NOMO-1 treated with dmso at 0.1 percent for 144 hours (cell line): ENCODE data around the gene PRXL2B.
A peak's percentile ranks its signal among the peaks of the same experiment; 100 is the strongest.
"Not testable (repeated sequence)": the region's sequence is repeated elsewhere in the genome, so short reads cannot be mapped to it uniquely, and the experiment has no call there.

ENCODE experiments used
- DNase-seq: peaks from one replicate; lab custom pipeline; 2025; ENCODE audit not compliant: unreplicated experiment; lab: John Stamatoyannopoulos, UW

PRXL2B gene

DNA sequence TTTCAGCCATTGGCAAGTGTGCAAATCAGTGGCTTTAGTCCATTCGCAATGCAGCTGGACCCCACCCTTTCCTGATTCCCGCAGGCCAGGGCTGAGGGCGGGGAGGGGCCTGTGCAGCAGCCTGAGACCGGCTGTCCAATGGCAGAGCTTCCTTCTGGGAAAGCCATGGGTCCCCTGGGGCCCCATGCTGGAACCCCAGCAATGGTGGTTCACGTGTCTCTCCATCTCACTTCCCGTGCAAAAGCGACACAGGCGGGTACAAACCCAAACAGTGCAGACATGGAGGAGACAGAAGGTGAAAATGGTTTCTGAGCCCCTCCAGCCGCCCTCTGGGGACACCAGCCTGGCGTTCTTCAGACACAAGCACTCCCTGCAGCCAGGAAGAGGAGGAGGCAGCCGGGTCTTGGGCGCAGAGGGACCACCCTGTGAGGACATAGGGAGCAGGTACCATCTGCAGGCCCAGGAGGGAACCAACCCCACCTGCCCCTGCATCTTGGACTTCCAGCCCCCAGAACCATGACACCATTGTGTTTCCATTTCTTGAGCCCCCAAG is 36.2 kb upstream of the PRXL2B start:
- not testable (repeated sequence) for DNase-seq

DNA sequence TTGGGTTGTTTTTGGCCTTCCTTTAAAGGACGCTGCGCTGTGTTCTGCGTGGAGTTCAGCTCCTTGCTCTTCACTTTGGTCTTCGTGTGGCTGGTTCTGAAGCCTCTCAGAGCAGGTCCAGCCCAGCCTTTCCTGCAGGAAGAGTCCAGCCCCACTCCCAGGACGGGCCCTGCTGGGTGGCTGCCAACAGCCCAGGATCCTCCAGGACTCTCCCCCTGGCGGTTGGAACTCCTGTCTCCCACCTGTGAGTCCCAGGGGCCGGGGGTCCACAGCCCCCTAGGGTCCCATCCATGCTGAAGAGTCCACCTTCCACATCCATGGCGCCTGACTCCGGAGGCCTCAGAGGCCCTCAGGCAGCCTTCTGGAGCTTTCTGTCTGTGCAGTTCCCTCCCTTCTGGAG is 35.0 kb upstream of the PRXL2B start:
- not testable (repeated sequence) for DNase-seq

DNA sequence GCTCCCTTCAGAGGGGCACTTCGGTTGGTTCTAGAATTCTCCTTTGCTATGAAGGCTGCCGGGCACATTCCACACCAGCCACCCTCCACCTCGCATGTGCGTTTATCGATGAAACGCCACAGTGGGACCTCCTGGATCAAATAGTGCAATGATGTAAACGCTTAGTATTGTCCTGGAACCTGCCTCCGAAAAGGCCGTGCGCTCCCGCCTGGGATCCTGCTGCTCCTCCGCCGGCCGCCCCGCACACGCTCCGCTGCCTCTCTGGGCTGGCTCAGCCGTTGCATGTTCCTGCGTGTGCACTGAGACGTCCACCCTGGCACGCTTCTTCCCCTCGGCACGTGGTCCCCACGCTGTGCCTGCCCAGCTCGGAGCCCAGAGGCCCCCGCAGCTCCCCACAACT is 34.4 kb upstream of the PRXL2B start:
- no peak for DNase-seq

DNA sequence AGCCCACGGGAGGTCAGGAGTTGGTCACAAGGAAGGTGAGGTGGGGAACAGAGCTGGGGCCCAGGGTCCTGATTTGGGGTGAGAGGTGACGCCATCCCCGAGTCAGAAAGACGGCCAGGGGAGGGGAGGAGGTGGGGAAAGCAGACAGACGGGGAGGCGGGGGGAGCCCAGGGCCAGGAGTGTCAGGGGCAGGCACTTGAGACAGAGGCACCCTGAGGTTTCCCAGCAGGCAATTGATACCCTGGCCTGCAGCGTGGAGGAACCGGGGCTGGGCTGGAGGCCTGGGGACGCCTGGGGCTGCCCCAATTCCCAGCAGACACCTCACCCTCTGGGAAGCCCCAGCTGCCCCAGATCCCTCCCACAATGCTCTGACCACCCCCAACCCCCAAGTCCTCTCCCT is 33.5 kb upstream of the PRXL2B start:
- not testable (repeated sequence) for DNase-seq

DNA sequence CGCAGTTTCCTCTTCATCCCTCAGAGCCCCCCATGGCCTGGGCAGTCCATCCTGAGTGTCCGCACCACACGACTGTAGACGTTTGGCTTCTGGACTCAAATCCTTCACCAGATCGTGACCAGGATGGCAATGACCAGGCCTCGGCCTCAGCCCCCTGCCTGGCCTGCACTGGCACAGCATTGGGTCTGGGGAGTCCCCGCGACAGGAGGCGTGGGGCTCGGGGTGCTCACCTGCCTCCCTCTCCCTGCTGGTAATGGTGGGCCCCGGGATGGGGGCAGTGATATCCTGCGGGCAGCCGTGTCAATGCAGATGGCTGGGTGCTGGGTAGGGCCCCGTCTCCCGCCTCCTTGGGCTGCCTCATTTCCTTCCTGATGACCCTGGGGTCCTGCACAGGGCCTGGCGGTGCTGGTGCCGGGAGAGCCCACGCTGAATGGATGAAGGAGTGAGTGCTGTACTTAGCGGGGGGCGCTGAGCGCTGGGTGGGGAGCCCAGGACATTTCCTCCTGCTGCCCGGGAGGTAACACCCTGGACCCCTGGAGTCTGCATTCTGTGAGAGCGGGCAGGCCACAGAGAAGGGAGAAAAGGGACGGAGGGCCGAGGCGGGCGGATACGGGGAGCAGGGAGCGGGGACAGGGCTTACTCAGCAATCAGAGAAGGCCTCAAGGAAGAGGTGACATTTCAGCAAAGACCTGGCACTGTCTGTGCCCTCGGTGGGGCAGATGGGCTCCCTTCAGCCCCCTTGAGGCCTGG is 32.5 kb upstream of the PRXL2B start:
- no peak for DNase-seq

DNA sequence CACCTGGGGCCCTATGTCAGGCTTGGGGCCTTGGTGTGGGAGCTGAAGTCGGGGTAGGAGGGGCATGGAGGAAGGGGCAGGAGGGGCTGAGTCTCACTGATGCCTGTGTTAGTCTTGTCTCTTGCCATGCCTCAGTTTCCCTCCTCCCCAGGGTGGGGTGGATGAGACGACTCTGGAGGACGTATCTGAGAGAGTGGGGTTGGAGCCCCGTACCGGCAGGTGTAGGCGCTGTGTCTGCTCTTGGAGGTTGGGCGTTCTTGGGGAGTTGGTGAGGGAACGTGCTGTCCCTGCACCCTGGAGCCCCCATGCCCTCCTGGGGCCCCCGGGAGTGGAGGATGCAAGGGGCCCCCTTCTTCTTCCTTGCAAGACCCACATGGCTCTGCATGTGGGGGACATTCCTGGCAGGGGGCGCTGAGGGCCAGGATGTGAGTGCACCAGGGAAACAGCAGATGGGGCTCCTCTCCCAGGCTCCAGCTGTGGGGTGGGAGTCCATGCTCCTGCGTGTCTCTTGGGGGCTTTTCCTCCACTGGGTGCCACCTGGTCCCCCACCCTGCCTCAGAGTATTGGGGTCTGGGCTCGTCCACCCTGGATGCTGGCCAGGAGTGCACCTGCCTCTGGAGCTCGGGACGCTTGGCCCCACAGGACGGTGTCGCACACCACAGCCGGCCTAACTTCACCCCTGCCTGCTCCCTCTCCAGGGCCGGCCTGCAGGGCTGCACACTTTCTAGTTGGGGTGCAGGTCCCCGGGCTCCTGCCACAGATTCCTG is 31.8 kb upstream of the PRXL2B start:
- no peak for DNase-seq

DNA sequence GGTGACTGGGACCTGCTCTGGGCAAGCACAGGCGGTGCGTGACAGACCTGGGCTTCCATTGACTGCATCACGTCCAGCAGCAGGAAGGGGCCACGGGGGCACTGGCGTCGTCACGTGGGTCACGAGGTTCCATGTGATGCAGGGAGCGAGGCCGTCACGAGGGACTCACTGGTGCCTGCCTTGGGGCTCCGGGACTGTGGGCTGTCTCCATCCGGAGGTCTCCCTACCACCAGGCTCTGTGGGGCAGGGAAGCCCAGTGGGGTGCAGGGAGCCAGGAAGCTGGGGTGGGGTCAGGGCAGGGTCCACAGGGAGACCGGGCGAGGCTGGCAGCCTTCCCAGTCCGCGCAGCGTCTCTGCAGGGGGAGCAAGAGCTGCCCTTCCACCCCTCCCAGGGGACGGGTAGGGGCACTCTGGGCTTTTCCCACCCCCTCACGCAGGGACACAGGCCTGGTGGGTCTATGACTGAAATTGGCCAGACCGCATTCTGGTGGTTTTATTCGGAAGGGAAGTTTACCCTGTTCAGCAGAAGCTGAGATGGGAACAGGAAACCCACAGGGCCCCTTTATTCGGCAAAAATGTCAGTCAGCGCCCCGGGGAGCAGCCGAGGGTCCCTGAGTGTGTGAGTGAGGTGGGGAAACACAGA is 30.8 kb upstream of the PRXL2B start:
- peak; percentile 29 for DNase-seq

DNA sequence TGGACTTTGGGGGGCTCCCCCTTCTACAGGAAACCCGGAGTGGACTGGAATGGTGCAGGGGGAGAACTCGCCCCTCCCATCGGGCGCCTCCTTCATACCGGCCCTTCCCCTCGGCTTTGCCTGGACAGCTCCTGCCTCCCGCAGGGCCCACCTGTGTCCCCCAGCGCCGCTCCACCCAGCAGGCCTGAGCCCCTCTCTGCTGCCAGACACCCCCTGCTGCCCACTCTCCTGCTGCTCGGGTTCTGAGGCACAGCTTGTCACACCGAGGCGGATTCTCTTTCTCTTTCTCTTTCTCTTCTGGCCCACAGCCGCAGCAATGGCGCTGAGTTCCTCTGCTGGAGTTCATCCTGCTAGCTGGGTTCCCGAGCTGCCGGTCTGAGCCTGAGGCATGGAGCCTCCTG is 30.3 kb upstream of the PRXL2B start, which contains the start of gene TNFRSF14:
Gene TNFRSF14 (plus strand): TSS at position 95 of the 401 bp plus-strand sequence. CDS start 294 bp downstream, at position 389.
- peak; percentile 35 for DNase-seq

DNA sequence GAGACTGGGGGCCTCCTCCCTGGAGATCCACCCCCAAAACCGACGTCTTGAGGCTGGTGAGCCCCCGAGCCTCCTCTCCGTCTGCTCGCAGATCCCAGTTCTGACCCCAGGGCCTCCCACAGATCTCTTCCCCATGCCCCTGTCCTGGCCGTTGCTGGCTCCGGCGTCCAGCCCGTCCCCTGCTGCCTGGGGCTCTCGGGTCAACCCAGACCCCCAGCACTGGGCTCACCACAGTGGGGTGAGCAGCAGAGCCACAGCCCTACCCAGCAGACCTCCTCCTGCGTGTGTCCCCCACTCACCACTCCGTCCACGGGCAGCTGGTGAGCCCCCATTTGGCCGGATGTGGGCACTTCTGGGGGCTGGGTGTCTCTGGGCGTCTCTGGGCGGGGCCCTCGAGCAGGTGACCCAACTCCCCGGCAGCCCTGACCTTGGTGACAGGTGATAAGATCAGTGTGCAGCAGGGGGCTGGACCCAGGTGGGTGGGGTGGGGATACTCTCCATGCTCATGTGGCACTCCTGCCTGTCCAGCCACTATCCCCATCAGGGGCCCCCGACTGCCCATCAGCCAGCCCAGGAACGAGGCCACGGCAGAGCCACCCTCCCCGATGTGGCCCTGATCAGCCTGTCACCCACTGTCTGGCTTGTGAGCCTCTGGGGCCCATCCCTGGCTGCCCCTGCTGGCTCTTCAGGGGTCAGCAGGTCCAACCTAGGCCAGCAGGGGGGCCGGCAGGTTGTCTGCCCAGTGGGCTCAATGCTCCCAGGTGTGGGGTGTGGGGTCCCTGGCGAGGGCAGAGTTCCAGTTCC is 29.7 kb upstream of the PRXL2B start:
- no peak for DNase-seq

DNA sequence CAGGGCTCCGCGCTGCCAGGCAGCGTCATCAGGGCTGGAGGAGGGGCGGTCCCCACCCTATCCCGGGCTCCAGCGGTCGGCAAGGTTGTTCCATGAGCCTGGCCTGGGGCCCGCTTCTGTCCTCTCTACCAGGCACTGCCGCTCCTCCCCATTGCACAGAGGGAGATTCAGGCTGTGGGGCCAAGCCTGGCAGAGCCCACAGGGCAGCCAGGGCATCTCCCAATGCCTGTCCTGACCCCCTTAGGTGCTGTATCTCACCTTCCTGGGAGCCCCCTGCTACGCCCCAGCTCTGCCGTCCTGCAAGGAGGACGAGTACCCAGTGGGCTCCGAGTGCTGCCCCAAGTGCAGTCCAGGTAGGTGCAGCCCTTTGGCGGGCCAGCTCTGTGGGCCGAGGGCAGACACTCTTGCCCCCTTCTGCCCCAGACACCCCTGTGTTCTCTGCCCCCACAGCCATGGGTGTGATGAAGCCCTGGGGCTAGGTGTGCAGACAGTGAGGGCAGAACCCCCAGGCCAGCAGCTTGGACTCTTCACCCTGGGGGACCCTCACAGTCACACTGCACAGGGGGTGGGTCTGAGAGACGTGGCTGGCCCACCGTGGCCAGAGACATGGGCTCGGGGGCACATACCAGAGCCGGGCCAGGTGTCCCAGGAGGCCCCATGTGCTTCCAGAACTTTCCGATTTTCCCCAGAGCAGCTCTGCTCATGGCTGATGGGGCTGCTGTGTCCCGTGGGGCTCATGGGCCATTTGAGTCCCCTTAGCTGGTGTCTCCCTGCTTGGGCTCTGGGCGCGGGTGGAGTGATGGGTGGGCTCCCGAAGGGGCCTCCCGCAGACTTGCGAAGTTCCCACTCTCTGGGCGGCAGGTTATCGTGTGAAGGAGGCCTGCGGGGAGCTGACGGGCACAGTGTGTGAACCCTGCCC is 28.8 kb upstream of the PRXL2B start:
- no peak for DNase-seq

DNA sequence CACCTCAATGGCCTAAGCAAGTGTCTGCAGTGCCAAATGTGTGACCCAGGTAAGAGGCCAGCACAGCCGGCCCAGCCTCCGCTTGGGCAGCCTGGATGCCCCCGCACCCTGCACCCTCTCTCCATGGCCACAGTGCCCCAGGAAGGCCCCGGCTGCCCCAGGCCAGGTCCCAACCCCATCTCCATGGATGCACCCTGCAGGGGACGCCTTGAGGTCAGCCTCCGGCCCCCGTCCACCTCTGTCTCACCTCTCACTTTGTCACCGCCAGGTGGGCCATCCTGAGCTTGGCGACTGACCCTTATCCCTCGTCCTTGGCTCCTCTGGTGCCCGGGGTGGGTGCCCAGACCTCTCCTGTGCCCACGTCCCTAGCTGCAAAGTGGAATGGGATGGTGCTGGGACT is 28.2 kb upstream of the PRXL2B start:
- DNase-seq, result no peak

DNA sequence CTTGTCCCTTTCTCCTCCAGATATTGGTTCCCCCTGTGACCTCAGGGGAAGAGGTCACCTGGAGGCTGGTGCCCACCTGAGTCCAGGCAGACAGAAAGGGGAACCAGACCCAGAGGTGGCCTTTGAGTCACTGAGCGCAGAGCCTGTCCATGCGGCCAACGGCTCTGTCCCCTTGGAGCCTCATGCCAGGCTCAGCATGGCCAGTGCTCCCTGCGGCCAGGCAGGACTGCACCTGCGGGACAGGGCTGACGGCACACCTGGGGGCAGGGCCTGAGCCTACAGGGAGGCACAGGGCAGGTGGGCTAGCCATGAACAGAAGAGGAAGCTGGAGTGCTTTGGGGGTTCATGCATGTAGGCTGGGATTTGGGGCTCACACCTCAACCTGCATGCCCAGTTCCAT is 27.7 kb upstream of the PRXL2B start:
- no peak for DNase-seq

DNA sequence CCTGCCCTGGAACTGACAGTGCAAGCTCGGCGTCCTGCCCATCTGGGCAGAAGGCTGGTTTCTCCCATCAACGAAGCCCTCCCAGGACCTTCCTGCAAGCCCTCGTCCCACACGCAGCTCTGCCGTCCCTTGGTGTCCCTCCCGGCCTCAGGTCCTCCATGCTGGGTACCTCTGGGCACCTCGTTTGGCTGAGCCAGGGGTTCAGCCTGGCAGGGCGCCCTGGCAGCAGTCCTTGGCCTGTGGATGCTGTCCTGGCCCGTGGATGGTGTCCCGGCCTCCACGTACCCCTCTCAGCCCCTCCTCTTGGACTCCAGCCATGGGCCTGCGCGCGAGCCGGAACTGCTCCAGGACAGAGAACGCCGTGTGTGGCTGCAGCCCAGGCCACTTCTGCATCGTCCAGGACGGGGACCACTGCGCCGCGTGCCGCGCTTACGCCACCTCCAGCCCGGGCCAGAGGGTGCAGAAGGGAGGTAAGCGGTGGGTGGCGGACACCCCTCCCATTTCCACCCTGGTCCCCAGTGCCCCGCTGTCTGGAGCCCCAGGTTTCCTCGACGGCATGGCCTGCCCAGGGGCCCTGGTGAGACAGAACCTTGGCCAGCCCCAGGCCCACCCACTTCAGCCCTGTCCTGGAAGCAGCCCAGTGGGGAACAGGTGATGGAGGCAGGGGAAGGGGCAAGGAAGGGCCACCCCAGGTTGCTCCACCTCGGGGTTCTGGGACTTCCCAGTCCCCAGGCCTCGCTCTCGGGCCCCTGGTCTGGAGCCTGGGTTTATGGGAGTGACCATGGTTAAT is 26.9 kb upstream of the PRXL2B start:
- no peak for DNase-seq

DNA sequence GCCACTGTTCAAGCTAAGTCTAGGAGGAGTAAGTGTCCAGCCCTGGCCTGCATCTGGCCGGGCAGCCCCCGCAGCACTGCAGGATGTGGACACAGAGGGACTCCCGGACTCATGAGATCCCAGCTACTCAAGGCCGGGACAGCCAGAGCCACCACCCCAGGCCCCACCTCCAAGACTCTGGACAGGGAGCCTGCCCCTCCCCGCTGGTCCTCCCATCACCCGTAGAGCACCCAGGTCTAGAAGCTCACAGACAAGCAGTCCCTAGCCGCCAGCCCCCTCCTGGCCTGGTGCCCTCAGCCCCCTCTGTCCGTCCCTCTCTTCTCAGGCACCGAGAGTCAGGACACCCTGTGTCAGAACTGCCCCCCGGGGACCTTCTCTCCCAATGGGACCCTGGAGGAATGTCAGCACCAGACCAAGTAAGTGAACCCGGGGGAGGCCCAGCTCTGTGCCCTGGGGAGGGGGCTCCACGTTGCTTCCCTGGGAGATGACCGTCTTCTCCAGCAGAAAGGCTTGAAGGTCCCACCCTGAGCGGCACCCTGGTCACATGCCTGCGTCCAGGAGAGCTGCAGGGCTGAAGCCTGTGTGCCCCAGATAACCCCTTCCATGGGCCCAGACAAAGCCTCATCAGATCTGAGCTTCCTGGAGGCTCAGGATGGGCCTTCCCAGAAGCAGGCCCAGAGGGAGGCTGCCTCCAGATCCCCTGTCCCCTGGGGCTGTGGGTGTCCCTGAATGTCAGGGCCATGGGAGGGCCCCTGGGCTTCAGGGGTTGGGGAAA is 26.1 kb upstream of the PRXL2B start:
- no peak for DNase-seq

DNA sequence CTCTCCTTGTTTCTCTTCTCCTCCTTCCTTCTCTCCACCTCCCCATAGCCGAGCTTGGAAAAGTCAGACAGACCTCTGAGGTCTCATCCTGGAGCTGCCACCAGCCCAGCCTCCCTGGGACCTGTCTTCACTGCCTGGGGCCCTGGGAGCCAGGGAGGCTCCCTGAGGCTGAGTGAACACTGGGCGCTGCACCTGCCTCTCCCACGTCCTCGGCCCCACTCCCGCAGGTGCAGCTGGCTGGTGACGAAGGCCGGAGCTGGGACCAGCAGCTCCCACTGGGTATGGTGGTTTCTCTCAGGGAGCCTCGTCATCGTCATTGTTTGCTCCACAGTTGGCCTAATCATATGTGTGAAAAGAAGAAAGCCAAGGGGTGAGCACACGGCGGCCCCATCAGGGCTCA is 25.1 kb upstream of the PRXL2B start:
- no peak for DNase-seq

DNA sequence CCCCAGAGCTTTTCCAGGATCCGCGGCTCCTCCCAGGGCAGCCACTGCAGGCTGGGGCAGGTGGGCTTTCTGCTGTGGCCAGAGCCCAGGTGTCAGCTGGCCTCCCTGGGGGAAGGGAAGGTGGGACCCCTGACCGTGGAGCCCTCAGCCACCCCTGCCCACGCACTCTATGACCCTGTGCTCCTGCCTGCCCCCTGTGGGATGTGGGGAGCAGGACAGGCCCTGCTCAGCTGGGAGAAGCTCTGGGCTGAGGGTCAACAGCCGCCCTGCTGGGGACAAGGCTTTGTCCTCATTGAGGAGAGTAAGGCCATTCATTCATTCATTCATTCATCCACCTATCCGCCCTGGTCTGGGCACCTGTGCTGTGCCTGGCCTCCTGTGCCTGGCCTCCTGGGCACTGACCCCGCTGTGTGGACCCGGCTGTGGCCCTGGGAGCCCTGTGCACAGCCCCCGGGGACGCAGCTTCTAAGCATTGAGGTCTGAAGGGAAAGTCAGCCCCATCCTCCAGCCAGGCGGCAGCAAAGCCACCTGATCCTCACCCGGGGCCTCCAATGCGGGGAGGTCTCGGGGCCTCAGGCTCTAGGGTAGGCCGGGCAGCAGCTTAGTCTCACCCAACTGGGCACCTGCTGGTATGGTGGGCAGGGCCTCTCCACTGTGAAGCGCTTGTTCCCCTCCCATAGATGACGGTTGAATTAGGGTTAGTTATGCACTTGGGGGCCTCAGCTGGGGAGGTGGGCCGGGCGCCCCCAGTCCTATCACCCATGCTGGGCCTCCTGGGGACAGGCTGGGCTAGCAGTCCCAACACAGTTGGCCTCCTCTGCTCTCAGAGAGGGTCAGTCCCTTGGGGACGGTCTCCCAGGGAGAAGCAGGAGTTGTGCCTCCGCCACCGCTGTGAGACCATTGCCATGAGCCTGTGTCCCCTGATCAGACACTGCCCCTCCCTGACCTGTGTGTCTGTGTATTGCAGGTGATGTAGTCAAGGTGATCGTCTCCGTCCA is 24.4 kb upstream of the PRXL2B start:
- DNase-seq, result no peak

DNA sequence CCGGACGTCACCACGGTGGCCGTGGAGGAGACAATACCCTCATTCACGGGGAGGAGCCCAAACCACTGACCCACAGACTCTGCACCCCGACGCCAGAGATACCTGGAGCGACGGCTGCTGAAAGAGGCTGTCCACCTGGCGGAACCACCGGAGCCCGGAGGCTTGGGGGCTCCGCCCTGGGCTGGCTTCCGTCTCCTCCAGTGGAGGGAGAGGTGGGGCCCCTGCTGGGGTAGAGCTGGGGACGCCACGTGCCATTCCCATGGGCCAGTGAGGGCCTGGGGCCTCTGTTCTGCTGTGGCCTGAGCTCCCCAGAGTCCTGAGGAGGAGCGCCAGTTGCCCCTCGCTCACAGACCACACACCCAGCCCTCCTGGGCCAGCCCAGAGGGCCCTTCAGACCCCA is 23.4 kb upstream of the PRXL2B start:
- no peak for DNase-seq
